Nephron (organoid): ENCODE data around the gene CNTNAP2.

ENCODE experiments used
- H3K27ac Mint-ChIP-seq, 3 experiments: 2 replicates each; pipeline ENCODE4 v1.8.0; 2020; ENCODE audit warnings: mixed read lengths in 3 of 3, mild to moderate bottlenecking in 2 of 3, moderate library complexity in 1 of 3
- H3K27me3 Mint-ChIP-seq: 2 replicates; pipeline ENCODE4 v1.8.0; 2021; ENCODE audit warnings: low read depth, mild to moderate bottlenecking, moderate library complexity, mixed read lengths
- H3K36me3 Mint-ChIP-seq: 2 replicates; pipeline ENCODE4 v1.8.0; 2020; ENCODE audit warnings: low read depth, mixed read lengths
- H3K4me1 Mint-ChIP-seq: 2 replicates; pipeline ENCODE4 v1.8.0; 2020; ENCODE audit warnings: mixed read lengths
- H3K4me3 Mint-ChIP-seq, 3 experiments: 2 replicates each; pipeline ENCODE4 v1.8.0; 2020; ENCODE audit warnings: mild to moderate bottlenecking in 3 of 3, mixed read lengths in 3 of 3, moderate library complexity in 2 of 3
- H3K9me3 Mint-ChIP-seq: 2 replicates; pipeline ENCODE4 v1.8.0; 2020; ENCODE audit warnings: mixed read lengths
- CTCF ChIP-seq, 3 experiments: fragments of 200-600 bp; sonication (generic); IDR thresholded peaks; one replicate each; pipeline ENCODE4 v1.5.0; 2021; ENCODE audit warnings: antibody characterized with exemption in 3 of 3; ENCODE audit not compliant: unreplicated experiment in 3 of 3

CNTNAP2 gene

GRCh38 chr7:147380926-147381325 is 1264.3 kb downstream of the CNTNAP2 start:
- TF ChIP-seq CTCF (IDR thresholded peaks at IDR 0.05; ENCODE audit: unreplicated experiment in 3 of 3) = no peak
- Mint-ChIP-seq H3K4me3 (no peak overlapping the region), H3K9me3 (peaks cover 3% of the 10 kb centered on the region), H3K27ac (no peak overlapping the region), H3K4me1 (no peaks in the 10 kb centered on the region), H3K27me3 (no peaks in the 10 kb centered on the region), H3K36me3 (no peaks in the 10 kb centered on the region)

GRCh38 chr7:147394329-147394728 is 1277.7 kb downstream of the CNTNAP2 start:
- TF ChIP-seq CTCF (IDR thresholded peaks at IDR 0.05; ENCODE audit: unreplicated experiment in 3 of 3) = no peak
- no peak overlapping the region for H3K27ac Mint-ChIP-seq
- no peaks in the 10 kb centered on the region for H3K27me3 Mint-ChIP-seq
- no peaks in the 10 kb centered on the region for H3K4me1 Mint-ChIP-seq
- no peak overlapping the region for H3K4me3 Mint-ChIP-seq
- peaks cover 9% of the 10 kb centered on the region for H3K9me3 Mint-ChIP-seq
- no peaks in the 10 kb centered on the region for H3K36me3 Mint-ChIP-seq

GRCh38 chr7:147400221-147400689 is 1283.7 kb downstream of the CNTNAP2 start:
- no peak for TF ChIP-seq CTCF (IDR thresholded peaks at IDR 0.05; ENCODE audit: unreplicated experiment in 3 of 3)
- peaks cover 4% of the 10 kb centered on the region for H3K27me3 Mint-ChIP-seq
- peaks cover 5% of the 10 kb centered on the region for H3K4me1 Mint-ChIP-seq
- no peaks in the 10 kb centered on the region for H3K36me3 Mint-ChIP-seq
- no peaks in the 10 kb centered on the region for H3K9me3 Mint-ChIP-seq
- peak overlapping the region in 1 of 3 experiments; percentile 25 for H3K27ac Mint-ChIP-seq
- H3K4me3 Mint-ChIP-seq = no peak overlapping the region

GRCh38 chr7:147400925-147401324 is 1284.3 kb downstream of the CNTNAP2 start:
- Mint-ChIP-seq H3K36me3 (no peaks in the 10 kb centered on the region), H3K9me3 (no peaks in the 10 kb centered on the region), H3K4me1 (peaks cover 5% of the 10 kb centered on the region), H3K27me3 (peaks cover 4% of the 10 kb centered on the region), H3K27ac (no peak overlapping the region), H3K4me3 (no peak overlapping the region)
- no peak for TF ChIP-seq CTCF (IDR thresholded peaks at IDR 0.05; ENCODE audit: unreplicated experiment in 3 of 3)

- no peaks in the 10 kb centered on the region for H3K27me3 Mint-ChIP-seq
- peaks cover 5% of the 10 kb centered on the region for H3K4me1 Mint-ChIP-seq
- no peak overlapping the region for H3K27ac Mint-ChIP-seq
- no peak for TF ChIP-seq CTCF (IDR thresholded peaks at IDR 0.05; ENCODE audit: unreplicated experiment in 3 of 3)
- H3K9me3 Mint-ChIP-seq = no peaks in the 10 kb centered on the region
- no peaks in the 10 kb centered on the region for H3K36me3 Mint-ChIP-seq
- no peak overlapping the region for H3K4me3 Mint-ChIP-seq
These were observed 1289.0 kb downstream of the CNTNAP2 start for GRCh38 chr7:147405621-147406020.

GRCh38 chr7:147406521-147407135 is 1290.0 kb downstream of the CNTNAP2 start:
- TF ChIP-seq CTCF (IDR thresholded peaks at IDR 0.05; ENCODE audit: unreplicated experiment in 3 of 3) = no peak
- no peak overlapping the region for H3K4me3 Mint-ChIP-seq
- no peak overlapping the region for H3K27ac Mint-ChIP-seq
- H3K36me3 Mint-ChIP-seq = no peaks in the 10 kb centered on the region
- no peaks in the 10 kb centered on the region for H3K27me3 Mint-ChIP-seq
- peaks cover 10% of the 10 kb centered on the region for H3K4me1 Mint-ChIP-seq
- H3K9me3 Mint-ChIP-seq = no peaks in the 10 kb centered on the region
